NT2/D1 (cell line): ENCODE measurements around the gene NPL.

Source experiments
- SUZ12 ChIP-seq: IDR thresholded peaks from 2 replicates; pipeline ENCODE4 v1.6.1; 2011; ENCODE audit not compliant: insufficient read length, insufficient read depth; ENCODE audit errors: extremely low read depth
- YY1 ChIP-seq: IDR thresholded peaks from 2 replicates; pipeline ENCODE4 v1.6.1; 2011; ENCODE audit not compliant: insufficient read length, insufficient read depth

DNA sequence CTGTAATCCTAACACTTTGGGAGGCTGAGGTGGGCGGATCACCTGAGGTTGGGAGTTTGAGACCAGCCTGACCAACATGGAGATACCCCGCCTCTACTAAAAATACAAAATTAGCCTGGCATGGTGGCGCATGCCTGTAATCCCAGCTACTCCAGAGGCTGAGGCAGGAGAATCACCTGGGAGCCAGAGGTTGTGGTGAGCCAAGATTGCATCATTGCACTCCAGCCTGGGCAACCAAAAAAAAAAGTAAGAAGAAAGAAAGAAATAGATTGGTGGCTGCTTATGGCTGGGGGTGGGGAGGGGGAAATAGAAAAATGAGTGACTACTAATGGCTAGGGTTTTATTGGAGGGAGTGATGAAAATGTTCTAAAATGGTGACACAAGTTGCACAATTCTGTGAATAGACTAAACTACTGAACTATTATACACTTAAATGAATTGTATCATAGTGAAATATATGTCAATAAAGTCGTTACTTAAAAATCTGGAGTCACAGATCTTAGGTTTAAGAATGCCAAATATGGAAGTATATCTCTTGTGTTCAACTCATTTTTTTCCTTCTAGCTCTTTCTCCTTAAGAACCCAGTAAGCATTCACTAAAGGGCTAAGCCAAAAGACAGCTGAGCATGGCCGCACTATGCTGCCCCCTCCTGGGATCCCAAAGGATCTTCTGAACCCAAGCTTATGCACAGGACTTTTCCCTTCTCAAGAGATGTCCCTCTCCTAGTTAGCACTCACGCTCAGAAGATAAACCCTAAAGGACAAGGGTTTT is 3.2 kb upstream of the NPL start:
- TF ChIP-seq SUZ12 (no peak), YY1 (no peak)
